GOT3 (cell line): ENCODE results near the gene DHX30.
"Not testable (repeated sequence)": the region's sequence is repeated elsewhere in the genome, so short reads cannot be mapped to it uniquely, and the experiment has no call there.

ENCODE experiments used
- DNase-seq: peaks from one replicate; lab custom pipeline; 2025; ENCODE audit warnings: mixed read lengths; lab: John Stamatoyannopoulos, UW

Gene DHX30

GRCh38 chr3:47802734-47803479 is at the start of gene DHX30:
TSS of gene DHX30 (plus strand) at chr3:47803138. CDS start at chr3:47810684, 7,546 bp downstream.
- peak; percentile 66 for DNase-seq

GRCh38 chr3:47758261-47759025 is 44.5 kb upstream of the DHX30 start:
- DNase-seq = no peak

- DNase-seq = not testable (repeated sequence)
These were observed 42.7 kb upstream of the DHX30 start for GRCh38 chr3:47760207-47760606.

- no peak for DNase-seq
These were observed 41.9 kb upstream of the DHX30 start for GRCh38 chr3:47761046-47761445.

- DNase-seq = no peak
These were observed 40.7 kb upstream of the DHX30 start for GRCh38 chr3:47762233-47762632.

GRCh38 chr3:47766186-47766585 is 36.8 kb upstream of the DHX30 start:
- DNase-seq = no peak

GRCh38 chr3:47772047-47772446 is 30.9 kb upstream of the DHX30 start:
- no peak for DNase-seq

- no peak for DNase-seq
These were observed 30.1 kb upstream of the DHX30 start for GRCh38 chr3:47772788-47773187.

GRCh38 chr3:47778746-47779145 is 24.2 kb upstream of the DHX30 start:
- no peak for DNase-seq

GRCh38 chr3:47780741-47781684 is 21.9 kb upstream of the DHX30 start:
- no peak for DNase-seq

- peak; percentile 93 for DNase-seq
These were observed 21.1 kb upstream of the DHX30 start, which contains the start of gene SMARCC1 for GRCh38 chr3:47781685-47782445. TSS of gene SMARCC1 (minus strand) at chr3:47781893. CDS start at chr3:47781797, 96 bp downstream.

GRCh38 chr3:47782446-47783308 is 20.3 kb upstream of the DHX30 start:
- DNase-seq = no peak

- no peak for DNase-seq
These were observed 19.3 kb upstream of the DHX30 start for GRCh38 chr3:47783673-47784072.

- no peak for DNase-seq
These were observed 11.6 kb upstream of the DHX30 start for GRCh38 chr3:47791193-47791855.

GRCh38 chr3:47792699-47793098 is 10.2 kb upstream of the DHX30 start:
- DNase-seq = no peak

- no peak for DNase-seq
These were observed 8.4 kb upstream of the DHX30 start for GRCh38 chr3:47794544-47794943.

- DNase-seq = no peak
These were observed 3.2 kb upstream of the DHX30 start for GRCh38 chr3:47799733-47800132.

- no peak for DNase-seq
These were observed 615 bp downstream of the DHX30 start for GRCh38 chr3:47803480-47804025.

- no peak for DNase-seq
These were observed 1.6 kb downstream of the DHX30 start for GRCh38 chr3:47804577-47804976.
